ENCODE data around the gene ADGRG1. TPM values are rescaled to one million over a fixed set of nuclear protein-coding genes. Genes with fewer than 3 reads are reported as not detected.

Gene ADGRG1
- total and polyA plus RNA-seq, 4 donors, result 1.2 to 68.4 (median 17.6) TPM

Other genes with a start within 250 kb of the ADGRG1 start
- gene CCL17, start 223.9 kb upstream of the ADGRG1 start, total RNA-seq, result under 1 TPM in 1 of 2 donors, not detected in 1; 0.94 TPM
- gene CCL17, start 223.9 kb upstream of the ADGRG1 start, polyA plus RNA-seq, result not detected
- 10 to 100 TPM; 26.7 to 27.4 TPM for gene CIAPIN1, start 181.2 kb upstream of the ADGRG1 start, total RNA-seq
- gene CIAPIN1, start 181.2 kb upstream of the ADGRG1 start, polyA plus RNA-seq, result 10 to 100 TPM; 16.3 to 21.6 TPM
- 10 to 100 TPM; 22.0 to 29.4 TPM for gene COQ9, start 181.2 kb upstream of the ADGRG1 start, total RNA-seq
- 10 to 100 TPM; 28.9 to 48.2 TPM for gene COQ9, start 181.2 kb upstream of the ADGRG1 start, polyA plus RNA-seq
- gene POLR2C, start 166.0 kb upstream of the ADGRG1 start, total RNA-seq, result 10 to 100 TPM; 43.8 to 49.7 TPM
- 10 to 100 TPM; 49.3 to 55.3 TPM for gene POLR2C, start 166.0 kb upstream of the ADGRG1 start, polyA plus RNA-seq
- gene DOK4, start 142.1 kb upstream of the ADGRG1 start, total RNA-seq, result 10 to 100 TPM; 35.5 to 44.5 TPM
- gene DOK4, start 142.1 kb upstream of the ADGRG1 start, polyA plus RNA-seq, result 10 to 100 TPM; 26.4 to 54.1 TPM
- gene CCDC102A, start 92.1 kb upstream of the ADGRG1 start, total RNA-seq, result 10 to 100 TPM; 15.3 to 21.9 TPM
- gene CCDC102A, start 92.1 kb upstream of the ADGRG1 start, polyA plus RNA-seq, result 10 to 100 TPM; 12.9 to 14.1 TPM
- gene ADGRG5, start 86.0 kb upstream of the ADGRG1 start, total RNA-seq, result under 1 TPM; 0.26 to 0.69 TPM
- gene ADGRG5, start 86.0 kb upstream of the ADGRG1 start, polyA plus RNA-seq, result under 1 TPM in 1 of 2 donors, not detected in 1; 0.63 TPM
- 1 to 10 TPM in 1 of 2 donors, under 1 TPM in 1; 0.84 to 3.9 TPM for gene ADGRG3, start 39.7 kb downstream of the ADGRG1 start, total RNA-seq
- gene ADGRG3, start 39.7 kb downstream of the ADGRG1 start, polyA plus RNA-seq, result under 1 TPM; 0.08 to 0.25 TPM
- gene DRC7, start 66.2 kb downstream of the ADGRG1 start, total RNA-seq, result not detected
- under 1 TPM in 1 of 2 donors, not detected in 1; 0.08 TPM for gene DRC7, start 66.2 kb downstream of the ADGRG1 start, polyA plus RNA-seq
- 10 to 100 TPM in 1 of 2 donors, 1 to 10 TPM in 1; 9.9 to 16.2 TPM for gene KATNB1, start 107.1 kb downstream of the ADGRG1 start, total RNA-seq
- gene KATNB1, start 107.1 kb downstream of the ADGRG1 start, polyA plus RNA-seq, result 10 to 100 TPM in 1 of 2 donors, 1 to 10 TPM in 1; 7.0 to 15.7 TPM
- 10 to 100 TPM; 69.7 to 80.1 TPM for gene KIFC3, start 173.9 kb downstream of the ADGRG1 start, total RNA-seq
- 10 to 100 TPM; 27.4 to 61.1 TPM for gene KIFC3, start 173.9 kb downstream of the ADGRG1 start, polyA plus RNA-seq

All from aorta (tissue), 4 donors.